ENCODE measurements around the gene CASP8AP2. TPM values are rescaled to one million over a fixed set of nuclear protein-coding genes. Genes with fewer than 3 reads are reported as not detected.
"Not testable (repeated sequence)": the region's sequence is repeated elsewhere in the genome, so short reads cannot be mapped to it uniquely, and the experiment has no call there.

Gene CASP8AP2
- total RNA-seq, 1 donor from 2014 or later = 17.4 TPM

GRCh38 chr6:89826029-89826528 is 3.6 kb upstream of the CASP8AP2 start:
- no peak for DNase-seq

GRCh38 chr6:89828475-89828987 is 1.1 kb upstream of the CASP8AP2 start:
- DNase-seq = not testable (repeated sequence)

GRCh38 chr6:89828988-89829471 is 650 bp upstream of the CASP8AP2 start:
- no peak for DNase-seq

- DNase-seq = no peak
These were observed 610 bp downstream of the CASP8AP2 start for GRCh38 chr6:89830170-89830809.

GRCh38 chr6:89834884-89835792 is 5.5 kb downstream of the CASP8AP2 start:
- DNase-seq = no peak

- no peak for DNase-seq
These were observed 7.1 kb downstream of the CASP8AP2 start for GRCh38 chr6:89836639-89837222.

- peak; percentile 78 for DNase-seq
These were observed 10.9 kb downstream of the CASP8AP2 start for GRCh38 chr6:89840538-89840937.

GRCh38 chr6:89842228-89842627 is 12.5 kb downstream of the CASP8AP2 start:
- DNase-seq = no peak

- DNase-seq = peak; percentile 47
These were observed 13.4 kb downstream of the CASP8AP2 start for GRCh38 chr6:89843070-89843469.

GRCh38 chr6:89847513-89847912 is 17.8 kb downstream of the CASP8AP2 start:
- not testable (repeated sequence) for DNase-seq

- DNase-seq = no peak
These were observed 23.4 kb downstream of the CASP8AP2 start for GRCh38 chr6:89853068-89853467.

- no peak for DNase-seq
These were observed 28.4 kb downstream of the CASP8AP2 start for GRCh38 chr6:89858041-89858440.

- DNase-seq = no peak
These were observed 30.1 kb downstream of the CASP8AP2 start for GRCh38 chr6:89859744-89860143.

GRCh38 chr6:89862273-89862672 is 32.6 kb downstream of the CASP8AP2 start:
- DNase-seq = no peak

- no peak for DNase-seq
These were observed 33.0 kb downstream of the CASP8AP2 start for GRCh38 chr6:89862698-89863097.

- no peak for DNase-seq
These were observed 36.5 kb downstream of the CASP8AP2 start for GRCh38 chr6:89866024-89866678.

GRCh38 chr6:89873721-89874120 is 44.0 kb downstream of the CASP8AP2 start:
- DNase-seq = no peak

GRCh38 chr6:89874438-89874837 is 44.8 kb downstream of the CASP8AP2 start:
- DNase-seq = no peak

GRCh38 chr6:89886378-89887120 is 56.9 kb downstream of the CASP8AP2 start:
- DNase-seq = no peak

- peak; percentile 5 for DNase-seq
These were observed 57.9 kb downstream of the CASP8AP2 start for GRCh38 chr6:89887452-89888137.

- DNase-seq = no peak
These were observed 58.4 kb downstream of the CASP8AP2 start for GRCh38 chr6:89888138-89888514.

Measured in dermis blood vessel endothelial cell (primary cell).